Mesothelial cell of epicardium (in vitro differentiated cells): ENCODE results near the gene PTPN2. TPM values are rescaled to one million over a fixed set of nuclear protein-coding genes. Genes with fewer than 3 reads are reported as not detected.
"Not testable (repeated sequence)": the region's sequence is repeated elsewhere in the genome, so short reads cannot be mapped to it uniquely, and the experiment has no call there.

Source experiments
- DNase-seq, 2 experiments: peaks; one replicate each; pipeline ENCODE4 v3.0.0; 2021; ENCODE audit warnings: low spot score in 2 of 2; ENCODE audit not compliant: unreplicated experiment in 2 of 2
- H3K27ac Mint-ChIP-seq: 2 replicates; pipeline ENCODE4 v1.8.0; 2021; ENCODE audit warnings: mixed read lengths
- H3K27me3 Mint-ChIP-seq: 2 replicates; pipeline ENCODE4 v1.8.0; 2021; ENCODE audit warnings: low read depth, mixed read lengths
- H3K36me3 Mint-ChIP-seq: 2 replicates; pipeline ENCODE4 v1.8.0; 2021; ENCODE audit warnings: mixed read lengths
- H3K4me1 Mint-ChIP-seq: 2 replicates; pipeline ENCODE4 v1.8.0; 2021; ENCODE audit warnings: mixed read lengths
- H3K4me3 Mint-ChIP-seq: 2 replicates; pipeline ENCODE4 v1.8.0; 2021; ENCODE audit warnings: mild to moderate bottlenecking, moderate library complexity, mixed read lengths
- H3K9me3 Mint-ChIP-seq: 2 replicates; pipeline ENCODE4 v1.8.0; 2021; ENCODE audit warnings: mixed read lengths
- CTCF ChIP-seq: fragments of 200-600 bp; sonication (generic); IDR thresholded peaks from one replicate; pipeline ENCODE4 v1.5.0; 2021; ENCODE audit warnings: antibody characterized with exemption; ENCODE audit not compliant: unreplicated experiment
- total RNA-seq: library from RNA; stranded (reverse); gene quantifications from 3 replicates; pipeline ENCODE4 v1.2.1, GENCODE V29; 2021

Gene PTPN2
- total RNA-seq, 1 donor from 2014 or later, result 37.0 TPM

DNA sequence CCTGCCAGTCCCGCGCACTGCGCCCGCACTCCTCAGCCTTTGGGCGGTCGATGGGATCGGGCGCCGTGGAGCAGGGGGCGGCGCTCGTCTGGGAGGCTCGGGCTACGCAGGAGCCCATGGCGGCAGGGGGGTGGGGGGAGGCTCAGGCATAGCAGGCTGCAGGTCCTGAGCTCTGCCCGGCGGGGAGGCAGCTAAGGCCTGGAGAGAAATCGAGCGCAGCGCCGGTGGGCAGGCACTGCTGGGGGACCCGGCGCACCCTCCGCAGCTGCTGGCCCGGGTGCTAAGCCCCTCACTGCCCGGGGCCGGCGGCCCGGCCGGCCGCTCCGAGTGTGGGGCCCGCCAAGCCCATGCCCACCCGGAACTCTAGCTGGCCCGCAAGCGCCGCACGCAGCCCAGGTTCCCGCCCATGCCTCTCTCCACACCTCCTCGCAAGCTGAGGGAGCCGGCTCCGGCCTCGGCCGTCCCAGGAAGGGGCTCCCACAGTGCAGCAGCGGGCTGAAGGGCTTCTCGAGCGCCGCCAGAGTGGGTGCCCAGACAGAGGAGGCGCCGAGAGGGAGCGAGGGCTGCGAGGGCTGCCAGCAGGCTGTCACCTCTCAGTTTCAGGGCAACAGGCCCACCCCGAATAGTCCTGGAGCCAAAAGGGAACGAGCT, 107.1 kb downstream of the PTPN2 start:
- no peak overlapping the region for H3K27ac Mint-ChIP-seq
- no peaks in the 10 kb centered on the region for H3K36me3 Mint-ChIP-seq
- no peaks in the 10 kb centered on the region for H3K4me1 Mint-ChIP-seq
- H3K27me3 Mint-ChIP-seq, result no peaks in the 10 kb centered on the region
- TF ChIP-seq CTCF, result no peak
- H3K9me3 Mint-ChIP-seq, result peaks cover 3% of the 10 kb centered on the region
- no peak overlapping the region for H3K4me3 Mint-ChIP-seq
- no peak for DNase-seq

DNA sequence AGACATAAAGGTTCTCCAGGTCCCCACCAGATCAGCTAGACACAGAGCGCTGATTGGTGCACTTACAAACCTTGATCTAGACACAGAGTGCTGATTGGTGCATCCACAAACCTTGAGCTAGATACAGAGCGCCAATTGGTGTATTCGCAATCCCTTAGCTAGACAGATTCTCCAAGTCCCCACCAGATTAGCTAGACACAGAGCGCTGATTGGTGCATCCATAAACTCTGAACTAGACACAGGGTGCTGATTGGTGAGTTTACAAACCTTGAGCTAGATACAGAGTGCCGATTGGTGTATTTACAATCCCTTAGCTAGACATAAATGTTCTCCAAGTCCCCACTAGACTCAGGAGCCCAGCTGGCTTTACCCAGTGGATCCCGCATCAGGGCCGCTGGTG, 107.6 kb downstream of the PTPN2 start:
- DNase-seq, H3K4me3 Mint-ChIP-seq, H3K27me3 Mint-ChIP-seq, H3K36me3 Mint-ChIP-seq, H3K27ac Mint-ChIP-seq, H3K4me1 Mint-ChIP-seq, H3K9me3 Mint-ChIP-seq: not testable (repeated sequence)

- H3K27me3 Mint-ChIP-seq, result no peaks in the 10 kb centered on the region
- DNase-seq, result no peak
- no peaks in the 10 kb centered on the region for H3K36me3 Mint-ChIP-seq
These were observed 109.1 kb downstream of the PTPN2 start for GRCh38 chr18:12774982-12775381.

DNA sequence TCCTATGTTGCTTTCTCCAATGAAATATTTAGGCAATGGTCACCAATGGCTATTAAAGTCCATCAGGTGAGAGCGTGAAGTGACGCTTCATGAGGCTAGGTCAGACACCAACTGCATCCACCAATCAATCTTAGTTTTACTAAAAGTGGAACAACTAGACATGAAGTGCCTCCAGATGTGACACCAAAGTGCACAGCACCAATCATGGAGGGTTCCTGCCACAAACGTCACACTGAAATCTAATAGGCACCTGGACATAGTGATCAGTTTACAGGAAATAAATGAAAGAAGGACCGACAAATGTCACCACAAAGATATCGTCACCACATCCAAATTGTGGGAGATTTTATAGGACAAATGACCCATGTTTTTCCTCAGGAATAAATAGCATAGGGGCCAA, 110.7 kb downstream of the PTPN2 start:
- H3K27ac Mint-ChIP-seq, result no peak overlapping the region
- H3K36me3 Mint-ChIP-seq, result no peaks in the 10 kb centered on the region
- no peak for DNase-seq

More at GRCh38 chr18:12774982-12775381, 109.1 kb downstream of the PTPN2 start:
- H3K9me3 Mint-ChIP-seq, result peaks cover 3% of the 10 kb centered on the region
- H3K4me1 Mint-ChIP-seq, result no peaks in the 10 kb centered on the region
- no peak overlapping the region for H3K4me3 Mint-ChIP-seq
- no peak overlapping the region for H3K27ac Mint-ChIP-seq
- no peak for TF ChIP-seq CTCF

GRCh38 chr18:12772111-12772510, 111.9 kb downstream of the PTPN2 start:
- no peak for TF ChIP-seq CTCF
- H3K4me1 Mint-ChIP-seq, result no peaks in the 10 kb centered on the region
- H3K9me3 Mint-ChIP-seq, result peaks cover 3% of the 10 kb centered on the region
- H3K36me3 Mint-ChIP-seq, result no peaks in the 10 kb centered on the region
- no peak overlapping the region for H3K4me3 Mint-ChIP-seq
- no peaks in the 10 kb centered on the region for H3K27me3 Mint-ChIP-seq
- no peak overlapping the region for H3K27ac Mint-ChIP-seq
- DNase-seq, result no peak

More for the DNA sequence above, 110.7 kb downstream of the PTPN2 start:
- no peaks in the 10 kb centered on the region for H3K4me1 Mint-ChIP-seq
- TF ChIP-seq CTCF, result no peak
- peaks cover 3% of the 10 kb centered on the region for H3K9me3 Mint-ChIP-seq
- H3K27me3 Mint-ChIP-seq, result no peaks in the 10 kb centered on the region
- H3K4me3 Mint-ChIP-seq, result no peak overlapping the region

DNA sequence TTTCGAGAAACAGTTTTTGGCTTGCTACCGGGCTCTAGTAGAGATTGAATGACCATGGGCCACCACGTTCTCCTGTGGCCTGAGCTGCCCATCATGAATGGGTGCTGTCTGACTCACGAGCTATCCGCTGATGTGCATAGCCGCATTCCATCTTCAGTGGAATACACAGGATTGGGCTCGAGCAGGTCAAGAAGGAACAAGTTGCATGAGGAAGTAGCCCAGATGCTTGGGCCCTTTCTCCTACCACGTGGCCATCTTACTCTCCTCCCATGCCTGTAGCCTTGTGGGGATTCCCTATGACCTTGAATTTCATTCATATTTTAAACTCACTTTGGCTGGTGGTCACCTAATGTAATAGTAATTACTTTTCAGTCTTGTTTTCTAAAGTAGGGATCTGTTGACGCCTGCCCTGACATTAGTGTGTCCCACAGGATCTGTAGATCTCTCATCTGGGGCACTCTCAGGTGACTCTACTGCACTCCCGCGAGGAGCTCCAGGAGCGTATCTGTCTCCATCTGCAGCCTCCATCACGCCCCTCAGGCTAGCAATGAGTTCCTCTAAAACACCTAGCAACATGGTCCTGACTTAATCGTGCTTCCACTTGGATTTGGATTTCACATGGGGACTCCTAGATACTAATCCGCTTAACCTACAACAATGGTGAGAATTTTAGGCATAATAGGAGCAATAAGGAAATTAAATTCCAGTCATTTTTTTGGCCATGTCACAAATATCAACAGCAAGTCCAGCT, 113.4 kb downstream of the PTPN2 start:
- no peak overlapping the region for H3K27ac Mint-ChIP-seq
- H3K36me3 Mint-ChIP-seq, result no peaks in the 10 kb centered on the region
- H3K27me3 Mint-ChIP-seq, result no peaks in the 10 kb centered on the region
- no peak overlapping the region for H3K4me3 Mint-ChIP-seq
- DNase-seq, result no peak
- H3K9me3 Mint-ChIP-seq, result no peaks in the 10 kb centered on the region
- TF ChIP-seq CTCF, result no peak
- no peaks in the 10 kb centered on the region for H3K4me1 Mint-ChIP-seq
